ENCODE measurements around the gene TPSAB1. TPM values are rescaled to one million over a fixed set of nuclear protein-coding genes. Genes with fewer than 3 reads are reported as not detected.
A peak's percentile ranks its signal among the peaks of the same experiment; 100 is the strongest.

Gene TPSAB1
- total RNA-seq, 2 donors from 2014 or later, result 0.64 to 0.77 TPM

DNA sequence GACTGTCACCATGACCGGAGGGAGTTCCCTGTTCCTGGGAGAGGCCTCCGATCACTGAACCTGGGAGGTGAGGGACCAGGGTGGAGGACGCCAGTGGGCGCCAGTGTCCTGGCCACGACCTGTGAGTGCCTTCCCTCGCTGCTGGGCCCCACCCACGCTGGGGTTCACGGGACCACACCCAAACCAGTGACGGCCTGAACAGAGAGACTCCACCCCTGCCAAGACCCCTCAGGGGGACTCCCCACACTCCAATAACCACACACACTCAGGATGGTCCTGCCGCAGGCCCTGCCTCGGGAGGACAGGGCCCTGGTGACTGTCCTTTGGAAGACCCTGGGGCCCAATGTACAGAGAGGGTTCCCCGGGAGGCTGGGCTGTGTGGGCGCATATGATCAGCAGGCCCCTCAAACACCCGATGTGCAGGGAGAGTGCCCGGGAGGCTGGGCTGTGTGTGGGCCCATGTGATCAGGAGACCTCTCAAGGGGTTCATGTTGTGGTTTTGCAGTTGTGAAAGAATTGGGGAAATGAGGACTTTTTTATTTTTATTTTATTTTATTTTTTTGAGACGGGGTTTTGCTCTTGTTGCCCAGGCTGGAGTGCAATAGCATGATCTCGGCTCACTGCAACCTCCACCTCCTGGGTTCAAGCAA is 41.9 kb downstream of the TPSAB1 start:
- no peak overlapping the region for H3K27ac Mint-ChIP-seq
- no peaks in the 10 kb centered on the region for H3K9me3 Mint-ChIP-seq
- DNase-seq (ENCODE audit: low spot score in 2 of 2), result no peak
- no peaks in the 10 kb centered on the region for H3K36me3 Mint-ChIP-seq
- no peak for ATAC-seq

DNA sequence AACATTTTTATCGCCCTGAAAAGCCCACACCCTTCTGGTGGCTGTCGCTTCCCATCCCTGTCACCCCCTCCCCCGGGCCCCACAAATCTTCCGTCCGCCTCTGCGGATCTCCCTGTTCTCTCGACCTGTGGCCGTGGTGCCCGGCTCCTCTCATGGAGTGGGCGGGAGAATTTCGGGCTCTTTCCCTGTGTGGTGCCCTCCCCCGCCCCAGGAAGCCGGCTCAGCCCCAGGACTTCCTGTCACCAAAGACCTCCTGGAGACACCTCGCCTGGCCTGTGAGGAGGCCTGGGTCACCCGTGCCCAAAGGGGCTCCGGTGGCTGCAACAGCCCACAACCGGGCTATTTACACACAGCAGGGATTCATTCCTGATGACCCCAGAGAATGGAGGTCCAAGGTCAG is 42.8 kb downstream of the TPSAB1 start:
- Mint-ChIP-seq H3K9me3 (no peaks in the 10 kb centered on the region), H3K36me3 (no peaks in the 10 kb centered on the region), H3K27ac (peak overlapping the region in 1 of 2 donors; percentile 71)
- ATAC-seq (no peak), DNase-seq (ENCODE audit: low spot score in 2 of 2) (no peak)

DNA sequence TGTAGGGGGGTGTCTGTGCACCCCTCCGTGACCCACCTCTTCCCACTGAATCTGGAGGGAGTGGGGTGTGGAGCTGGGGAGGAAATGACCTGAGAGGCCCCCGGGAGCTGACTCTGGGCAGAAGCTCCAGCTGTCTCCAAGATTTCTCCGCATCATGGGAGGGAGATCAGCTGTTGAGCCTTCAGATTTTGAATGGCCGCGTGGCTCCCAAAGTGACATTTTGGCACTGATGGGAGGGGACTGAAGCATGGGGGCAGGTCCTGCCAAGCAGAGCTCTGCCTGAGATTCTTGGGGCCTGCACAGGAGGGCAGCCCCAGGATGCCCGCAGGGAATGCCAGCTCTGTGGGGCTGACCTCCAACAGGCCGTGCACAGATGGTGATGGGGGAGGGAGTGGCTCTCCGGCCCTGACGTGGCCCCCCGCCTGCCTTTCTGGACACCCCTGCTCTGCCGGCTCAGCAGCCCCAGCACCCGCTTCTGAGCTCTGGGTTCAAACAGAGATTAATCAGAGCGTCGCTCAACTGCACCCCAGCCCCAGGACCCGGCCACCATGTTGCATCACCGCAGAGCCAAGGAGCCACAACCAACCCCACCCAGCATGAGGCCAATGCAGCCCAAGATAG is 43.6 kb downstream of the TPSAB1 start:
- Mint-ChIP-seq H3K36me3 (no peaks in the 10 kb centered on the region), H3K27ac (no peak overlapping the region), H3K9me3 (no peaks in the 10 kb centered on the region)
- DNase-seq (ENCODE audit: low spot score in 2 of 2), result no peak
- no peak for ATAC-seq

DNA sequence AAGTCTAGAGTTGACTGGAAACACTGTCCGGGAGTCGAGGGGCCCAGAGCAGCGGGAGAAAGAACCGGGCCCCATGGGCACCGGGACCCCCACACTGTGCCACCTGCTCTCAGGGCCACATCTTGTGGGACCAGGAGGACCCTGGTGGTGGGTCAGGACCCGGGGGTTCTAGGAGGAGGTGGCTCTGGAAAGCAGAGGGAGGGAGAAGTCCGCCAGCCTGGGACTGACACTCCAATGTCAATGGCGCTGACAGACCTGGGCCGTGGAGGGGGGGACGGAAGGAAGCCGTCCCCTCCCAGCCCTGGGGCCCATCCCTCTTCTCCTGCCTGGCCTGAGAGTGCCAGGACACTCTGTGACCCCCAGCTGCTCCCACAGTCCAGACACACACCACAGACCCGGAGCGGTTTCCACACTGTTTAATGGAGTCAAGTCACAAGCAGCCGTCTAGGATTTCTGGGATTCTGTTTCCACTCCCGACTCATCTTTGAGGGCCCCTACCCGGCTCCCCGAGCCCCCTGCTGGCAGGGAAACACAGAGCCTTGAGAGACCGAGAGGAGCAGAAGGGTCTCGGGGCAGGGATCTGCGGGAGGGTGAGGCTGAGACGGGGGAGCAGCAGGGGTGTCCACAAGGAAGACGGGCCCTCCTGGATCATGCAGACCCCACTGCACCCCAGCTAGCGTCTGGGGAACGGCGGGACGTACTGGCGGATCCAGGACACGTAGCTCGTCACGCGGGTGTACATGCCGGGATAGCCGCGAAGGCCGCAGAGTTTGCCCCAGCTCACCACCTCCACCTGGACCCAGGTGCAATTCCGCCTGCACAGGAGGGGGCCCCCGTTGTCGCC is 45.4 kb downstream of the TPSAB1 start:
- Mint-ChIP-seq H3K27ac (no peak overlapping the region), H3K9me3 (no peaks in the 10 kb centered on the region), H3K36me3 (no peaks in the 10 kb centered on the region)
- ATAC-seq (no peak), DNase-seq (ENCODE audit: low spot score in 2 of 2) (no peak)

DNA sequence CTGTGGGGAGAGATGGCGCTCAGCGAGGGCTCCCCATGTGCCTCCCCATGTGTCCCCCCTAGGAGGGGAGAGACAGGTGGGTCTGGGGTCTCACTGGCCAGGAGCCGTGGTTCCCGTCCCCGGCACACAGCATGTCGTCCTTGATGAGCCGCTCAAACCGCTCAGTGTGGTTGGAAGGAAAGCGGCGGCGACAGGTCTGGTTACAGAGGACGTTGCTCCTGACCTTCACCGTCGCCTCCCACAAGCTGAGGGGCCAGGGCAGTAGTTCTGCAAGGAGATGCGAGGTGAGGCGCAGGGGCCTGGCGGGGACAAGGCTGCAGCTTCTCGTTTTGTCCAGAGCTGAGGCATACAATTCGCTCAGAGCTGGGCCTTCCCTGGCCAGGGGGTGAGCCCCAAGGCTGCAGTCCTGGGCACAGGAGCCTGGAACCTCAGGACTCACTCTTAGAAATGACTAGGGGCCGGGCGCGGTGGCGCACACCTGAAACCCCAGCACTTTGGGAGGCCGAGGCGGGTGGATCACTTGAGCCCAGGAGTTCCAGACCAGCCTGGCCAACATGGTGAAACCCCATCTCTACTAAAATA is 46.1 kb downstream of the TPSAB1 start:
- Mint-ChIP-seq H3K27ac (no peak overlapping the region), H3K36me3 (no peaks in the 10 kb centered on the region), H3K9me3 (no peaks in the 10 kb centered on the region)
- ATAC-seq (no peak), DNase-seq (ENCODE audit: low spot score in 2 of 2) (no peak)

DNA sequence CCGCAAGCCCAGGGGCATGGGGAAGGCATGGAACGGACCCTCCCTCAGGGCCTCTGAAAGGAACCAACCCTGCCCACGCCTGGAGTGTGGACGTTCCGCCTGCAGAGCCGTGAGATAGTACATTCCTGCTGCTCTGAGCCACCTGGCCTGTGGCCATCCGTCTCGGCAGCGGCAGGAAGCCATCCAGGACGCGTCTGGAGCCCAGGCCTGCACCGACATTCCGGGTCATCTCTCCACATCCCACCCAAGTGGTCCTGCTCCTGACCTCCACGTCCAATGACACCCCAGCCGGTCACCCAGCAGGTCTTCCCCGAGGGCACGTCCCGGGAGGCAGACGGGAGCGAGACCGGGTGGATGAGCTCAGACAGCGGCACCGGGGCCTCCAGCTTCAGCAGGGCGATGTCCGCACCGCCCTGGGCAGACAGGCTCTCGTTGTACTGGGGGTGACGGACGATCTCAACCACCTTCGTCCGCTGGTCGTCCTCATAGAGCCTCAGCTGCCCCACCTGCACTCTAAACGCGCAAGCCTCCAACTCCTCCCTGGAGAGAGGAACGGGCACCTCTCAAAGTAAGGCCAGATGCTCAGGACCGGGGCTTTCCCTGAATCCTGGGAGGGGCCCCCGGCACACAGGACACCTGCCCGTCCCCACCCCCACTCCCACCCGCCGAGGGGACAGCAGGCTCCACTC is 47.6 kb downstream of the TPSAB1 start:
- Mint-ChIP-seq H3K27ac (no peak overlapping the region), H3K9me3 (no peaks in the 10 kb centered on the region), H3K36me3 (no peaks in the 10 kb centered on the region)
- DNase-seq (ENCODE audit: low spot score in 2 of 2) (no peak), ATAC-seq (no peak)

DNA sequence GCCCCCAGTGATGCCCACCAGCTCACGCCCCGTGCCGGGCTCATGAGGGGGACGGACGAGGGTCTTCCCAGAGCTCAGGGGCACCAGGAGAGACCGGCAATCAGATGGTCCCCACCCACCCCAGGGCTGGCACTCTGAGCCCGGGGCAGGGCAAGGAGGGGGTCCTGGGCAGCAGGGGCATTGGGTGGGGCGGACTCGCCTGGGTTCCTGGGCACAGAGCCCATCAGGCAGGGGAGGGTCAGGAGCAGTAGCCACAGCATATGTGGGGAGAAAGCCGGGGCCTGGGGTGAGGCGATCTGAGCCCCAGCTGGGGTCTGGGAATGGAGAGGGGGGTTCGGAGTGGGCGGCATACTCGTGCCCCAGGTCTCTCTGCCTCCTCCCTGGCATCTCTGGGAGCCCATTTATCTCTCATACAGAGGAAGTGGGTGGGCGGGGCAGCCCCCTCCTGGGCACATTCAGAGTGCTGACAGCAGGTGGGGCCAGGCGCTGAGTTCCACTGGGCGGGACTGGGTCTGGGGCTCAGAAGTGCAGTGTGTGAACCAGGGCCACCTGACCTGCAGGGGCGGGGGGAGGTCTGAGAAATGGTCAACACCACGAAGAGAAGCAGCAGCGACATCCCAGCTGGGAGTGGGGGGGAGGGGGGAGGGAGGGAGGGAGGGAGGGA is 48.4 kb downstream of the TPSAB1 start:
- no peaks in the 10 kb centered on the region for H3K9me3 Mint-ChIP-seq
- ATAC-seq (no peak), DNase-seq (ENCODE audit: low spot score in 2 of 2) (no peak)
- no peaks in the 10 kb centered on the region for H3K36me3 Mint-ChIP-seq
- no peak overlapping the region for H3K27ac Mint-ChIP-seq

DNA sequence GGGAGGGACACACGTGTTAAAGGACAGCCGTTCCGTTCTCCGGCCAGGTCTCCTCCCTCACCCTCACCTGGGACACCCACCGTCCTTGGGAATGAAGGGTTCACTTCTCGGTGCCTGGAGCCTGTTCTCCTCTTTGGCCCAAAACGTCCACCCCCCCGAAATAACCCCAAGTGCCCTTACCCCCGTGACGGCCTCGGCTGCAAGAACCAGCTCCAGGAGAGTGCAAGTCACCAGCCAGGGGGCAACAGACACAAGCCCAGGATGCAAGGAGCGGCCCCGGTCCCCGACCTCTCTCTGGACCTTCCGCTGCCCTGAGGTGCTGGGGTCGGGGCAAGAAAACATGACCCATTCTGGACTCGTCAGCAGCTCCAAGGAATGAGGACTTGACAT is 49.0 kb downstream of the TPSAB1 start:
- H3K27ac Mint-ChIP-seq, result no peak overlapping the region
- no peaks in the 10 kb centered on the region for H3K9me3 Mint-ChIP-seq
- no peaks in the 10 kb centered on the region for H3K36me3 Mint-ChIP-seq
- no peak for DNase-seq (ENCODE audit: low spot score in 2 of 2)
- no peak for ATAC-seq

DNA sequence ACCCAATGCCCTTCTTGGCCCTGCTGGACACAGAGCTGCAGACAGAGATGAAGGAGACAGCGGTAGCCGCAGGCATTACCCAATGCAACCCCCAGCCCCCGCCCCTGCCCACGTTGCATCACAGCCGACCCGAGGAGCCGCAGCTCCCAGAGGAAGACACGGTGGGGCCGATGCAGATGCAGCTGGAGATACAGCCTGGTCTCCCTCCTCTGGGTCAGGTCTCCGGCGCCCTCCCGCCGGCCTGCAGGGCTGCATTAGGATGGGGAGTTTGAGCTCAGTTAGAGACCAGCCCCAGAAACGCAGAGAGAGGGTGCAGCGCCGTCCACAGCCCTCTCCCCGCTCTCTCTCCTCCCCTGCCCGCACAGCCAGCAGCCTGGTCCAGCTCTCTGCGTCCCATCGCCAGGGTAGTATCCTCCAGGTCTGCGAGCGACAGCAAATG is 49.6 kb downstream of the TPSAB1 start:
- Mint-ChIP-seq H3K36me3 (no peaks in the 10 kb centered on the region), H3K27ac (no peak overlapping the region), H3K9me3 (no peaks in the 10 kb centered on the region)
- DNase-seq (ENCODE audit: low spot score in 2 of 2), result no peak
- no peak for ATAC-seq

DNA sequence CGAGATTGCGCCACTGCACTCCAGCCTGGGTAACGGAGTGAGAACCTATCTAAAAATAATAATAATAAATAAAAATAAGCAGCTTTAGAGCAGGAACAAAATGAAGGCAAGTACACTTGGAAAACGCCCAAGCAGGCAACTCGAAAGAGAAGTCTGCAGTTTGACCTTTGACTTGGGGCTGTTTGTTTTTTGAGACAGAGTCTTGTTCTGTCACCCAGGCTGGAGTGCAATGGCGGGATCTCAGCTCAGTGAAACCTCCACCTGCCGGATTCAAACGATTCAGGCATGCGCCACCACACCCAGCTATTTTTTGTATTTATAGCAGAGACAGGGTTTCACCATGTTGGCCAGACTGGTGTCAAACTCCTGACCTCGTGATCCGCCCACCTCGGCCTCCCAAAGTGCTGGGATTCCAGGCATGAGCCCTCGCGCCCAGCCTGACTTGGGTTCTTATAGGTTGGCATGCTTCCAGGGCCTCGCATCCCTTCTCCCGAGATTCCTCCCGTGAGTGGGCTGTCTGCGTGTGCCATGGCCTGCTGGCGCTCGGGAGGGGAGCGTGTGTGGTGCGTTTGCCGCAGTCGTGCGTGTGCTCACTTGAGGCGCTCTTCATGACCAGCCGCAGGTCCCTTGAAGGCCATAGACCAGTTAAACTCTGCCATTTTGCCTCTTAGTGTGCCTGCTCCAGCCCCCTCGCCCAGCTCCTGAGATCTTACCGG is 50.5 kb downstream of the TPSAB1 start:
- no peak overlapping the region for H3K27ac Mint-ChIP-seq
- H3K36me3 Mint-ChIP-seq, result no peaks in the 10 kb centered on the region
- no peaks in the 10 kb centered on the region for H3K9me3 Mint-ChIP-seq
- no peak for ATAC-seq
- no peak for DNase-seq (ENCODE audit: low spot score in 2 of 2)

DNA sequence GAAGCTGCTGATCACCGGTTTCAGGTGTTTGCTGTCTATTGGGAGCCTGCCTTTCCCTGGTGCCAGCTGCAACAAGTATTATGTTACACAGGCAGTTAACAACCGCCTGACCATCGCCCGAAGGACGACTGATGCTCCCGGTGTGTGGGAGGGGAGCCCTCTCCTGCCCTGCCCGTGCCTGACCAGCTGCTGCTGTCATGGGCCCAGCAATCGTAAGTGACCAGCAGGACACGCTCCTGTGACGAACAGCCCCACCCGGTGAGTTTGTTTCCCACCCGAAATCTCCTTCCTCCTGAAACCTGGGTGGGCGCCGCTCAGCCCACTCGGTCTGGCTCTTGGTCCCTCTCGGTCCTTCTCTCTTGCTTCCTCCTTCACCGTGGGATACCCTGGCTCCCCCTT is 51.1 kb downstream of the TPSAB1 start:
- H3K27ac Mint-ChIP-seq, result no peak overlapping the region
- no peak for DNase-seq (ENCODE audit: low spot score in 2 of 2)

More for the DNA sequence above, 51.1 kb downstream of the TPSAB1 start:
- H3K36me3 Mint-ChIP-seq, result no peaks in the 10 kb centered on the region
- no peak for ATAC-seq
- no peaks in the 10 kb centered on the region for H3K9me3 Mint-ChIP-seq

Other genes with a start within 250 kb of the TPSAB1 start
- gene SSTR5, start 168.0 kb upstream of the TPSAB1 start, total RNA-seq, result not detected
- gene C1QTNF8, start 144.5 kb upstream of the TPSAB1 start, total RNA-seq, result not detected
- gene CACNA1H, start 87.6 kb upstream of the TPSAB1 start, total RNA-seq, result 1 to 10 TPM in 1 of 2 donors, under 1 TPM in 1; 0.68 to 1.7 TPM
- not detected for gene TPSG1, start 15.4 kb upstream of the TPSAB1 start, total RNA-seq
- gene TPSB2, start 10.5 kb upstream of the TPSAB1 start, total RNA-seq, result 1 to 10 TPM in 1 of 2 donors, not detected in 1; 1.3 TPM
- gene TPSD1, start 15.4 kb downstream of the TPSAB1 start, total RNA-seq, result not detected
- gene UBE2I, start 68.9 kb downstream of the TPSAB1 start, total RNA-seq, result 100 to 1,000 TPM; 205 to 246 TPM
- 1 to 10 TPM in 1 of 2 donors, under 1 TPM in 1; 0.34 to 1.9 TPM for gene BAIAP3, start 92.9 kb downstream of the TPSAB1 start, total RNA-seq
- gene TSR3, start 111.2 kb downstream of the TPSAB1 start, total RNA-seq, result 10 to 100 TPM; 34.4 to 50.8 TPM
- gene GNPTG, start 111.2 kb downstream of the TPSAB1 start, total RNA-seq, result 10 to 100 TPM; 21.7 to 25.4 TPM
- gene UNKL, start 174.0 kb downstream of the TPSAB1 start, total RNA-seq, result 10 to 100 TPM; 38.0 to 72.1 TPM
- gene UQCC4, start 180.0 kb downstream of the TPSAB1 start, total RNA-seq, result 10 to 100 TPM; 12.4 to 15.2 TPM
- under 1 TPM in 1 of 2 donors, not detected in 1; 0.27 TPM for gene PERCC1, start 190.4 kb downstream of the TPSAB1 start, total RNA-seq
- gene CCDC154, start 203.9 kb downstream of the TPSAB1 start, total RNA-seq, result 1 to 10 TPM; 2.6 to 3.6 TPM
- 100 to 1,000 TPM in 1 of 2 donors, 10 to 100 TPM in 1; 43.2 to 138 TPM for gene CLCN7, start 234.3 kb downstream of the TPSAB1 start, total RNA-seq
- not detected for gene PTX4, start 248.2 kb downstream of the TPSAB1 start, total RNA-seq